H9 (cell line): ENCODE results near the gene CYGB. TPM values are rescaled to one million over a fixed set of nuclear protein-coding genes. Genes with fewer than 3 reads are reported as not detected.

ENCODE experiments used
- DNase-seq: peaks from one replicate; pipeline ENCODE4 v3.0.0-alpha.2; 2017
- H2AFZ ChIP-seq: one replicate; pipeline ENCODE4 v1.6.1; 2013; ENCODE audit warnings: mild to moderate bottlenecking, low read length, control low read depth, moderate library complexity
- H2AK5ac ChIP-seq: 2 replicates; pipeline ENCODE4 v1.6.1; 2013; ENCODE audit warnings: low read length, control low read depth, mixed read lengths; ENCODE audit not compliant: insufficient read length
- H2BK120ac ChIP-seq: one replicate; pipeline ENCODE4 v1.6.1; 2013; ENCODE audit warnings: low read depth, mild to moderate bottlenecking, low read length, control low read depth, inconsistent platforms; ENCODE audit not compliant: poor library complexity, severe bottlenecking
- H2BK12ac ChIP-seq: 2 replicates; pipeline ENCODE4 v1.6.1; 2013; ENCODE audit warnings: low read length, control low read depth, mixed read lengths, low read depth; ENCODE audit not compliant: insufficient read length
- H2BK15ac ChIP-seq: 2 replicates; pipeline ENCODE4 v1.6.1; 2013; ENCODE audit warnings: low read depth, low read length, control low read depth
- H2BK20ac ChIP-seq: one replicate; pipeline ENCODE4 v1.6.1; 2013; ENCODE audit warnings: low read depth, mild to moderate bottlenecking, low read length, control low read depth, inconsistent platforms; ENCODE audit not compliant: poor library complexity, severe bottlenecking
- H2BK5ac ChIP-seq: 2 replicates; pipeline ENCODE4 v1.6.1; 2013; ENCODE audit warnings: low read length, control low read depth, mixed read lengths; ENCODE audit not compliant: insufficient read length
- H3K14ac ChIP-seq: 2 replicates; pipeline ENCODE4 v1.6.1; 2013; ENCODE audit warnings: low read length, control low read depth; ENCODE audit not compliant: insufficient read depth
- H3K18ac ChIP-seq: 2 replicates; pipeline ENCODE4 v1.6.1; 2013; ENCODE audit warnings: low read depth, mild to moderate bottlenecking, mixed read lengths, low read length, control low read depth; ENCODE audit not compliant: insufficient read length
- H3K23ac ChIP-seq: 2 replicates; pipeline ENCODE4 v1.6.1; 2013; ENCODE audit warnings: low read length, control low read depth, mixed read lengths, low read depth; ENCODE audit not compliant: insufficient read length
- H3K23me2 ChIP-seq: 2 replicates; pipeline ENCODE4 v1.6.1; 2013; ENCODE audit warnings: low read depth, mild to moderate bottlenecking, mixed read lengths, low read length, control low read depth; ENCODE audit not compliant: insufficient read length, poor library complexity, severe bottlenecking
- H3K27ac ChIP-seq: 2 replicates; pipeline ENCODE4 v1.5.1; 2013; ENCODE audit warnings: low read length, control low read depth, mixed read lengths, low read depth; ENCODE audit not compliant: insufficient read length
- H3K27me3 ChIP-seq: 2 replicates; pipeline ENCODE4 v1.6.1; 2013; ENCODE audit warnings: low read length, control low read depth, inconsistent platforms; ENCODE audit not compliant: insufficient read depth
- H3K4ac ChIP-seq: 2 replicates; pipeline ENCODE4 v1.6.1; 2013; ENCODE audit warnings: low read depth, mild to moderate bottlenecking, control low read depth, inconsistent platforms, low read length, moderate library complexity
- H3K4me1 ChIP-seq: 2 replicates; pipeline ENCODE4 v1.6.1; 2013; ENCODE audit warnings: low read length, control low read depth, inconsistent platforms; ENCODE audit not compliant: insufficient read depth
- H3K4me2 ChIP-seq: 2 replicates; pipeline ENCODE4 v1.6.1; 2013; ENCODE audit warnings: low read length, control low read depth, mixed read lengths; ENCODE audit not compliant: insufficient read length, insufficient read depth
- H3K56ac ChIP-seq: 2 replicates; pipeline ENCODE4 v1.6.1; 2013; ENCODE audit warnings: low read depth, mild to moderate bottlenecking, mixed read lengths, low read length, control low read depth; ENCODE audit not compliant: insufficient read length
- H3K79me1 ChIP-seq: 2 replicates; pipeline ENCODE4 v1.6.1; 2013; ENCODE audit warnings: low read depth, mild to moderate bottlenecking, moderate library complexity, low read length, control low read depth, inconsistent platforms; ENCODE audit not compliant: insufficient read depth, poor library complexity, severe bottlenecking
- H3K79me2 ChIP-seq: 2 replicates; pipeline ENCODE4 v1.6.1; 2013; ENCODE audit warnings: low read length, control low read depth, inconsistent platforms; ENCODE audit not compliant: insufficient read depth
- H3K9ac ChIP-seq: 2 replicates; pipeline ENCODE4 v1.6.1; 2013; ENCODE audit warnings: low read length, control low read depth, mixed read lengths; ENCODE audit not compliant: insufficient read length; ENCODE audit errors: extremely low read depth
- H3K9me3 ChIP-seq: one replicate; pipeline ENCODE4 v1.6.1; 2013; ENCODE audit warnings: low read depth, low read length, inconsistent platforms; ENCODE audit not compliant: control insufficient read depth
- H3T11ph ChIP-seq: one replicate; pipeline ENCODE4 v1.6.1; 2013; ENCODE audit warnings: mild to moderate bottlenecking, low read length, control low read depth, inconsistent platforms
- H4K20me1 ChIP-seq: one replicate; pipeline ENCODE4 v1.6.1; 2013; ENCODE audit not compliant: control insufficient read depth, insufficient read length, insufficient read depth
- H4K5ac ChIP-seq: 2 replicates; pipeline ENCODE4 v1.6.1; 2013; ENCODE audit warnings: low read depth, mild to moderate bottlenecking, mixed read lengths, low read length, control low read depth; ENCODE audit not compliant: insufficient read length
- H4K8ac ChIP-seq: replicated peaks from 2 replicates; pipeline ENCODE4 v1.6.1; 2013; ENCODE audit warnings: low read length, control low read depth, mixed read lengths, low read depth; ENCODE audit not compliant: insufficient read length
- H4K91ac ChIP-seq: 2 replicates; pipeline ENCODE4 v1.6.1; 2013; ENCODE audit warnings: low read depth, mild to moderate bottlenecking, moderate library complexity, mixed read lengths, low read length, control low read depth; ENCODE audit not compliant: insufficient read length
- H3K27ac Mint-ChIP-seq, 3 experiments: 2 replicates in 2 of 3; 3 replicates in 1 of 3; pipeline ENCODE4 v1.8.0; 2020 to 2021; ENCODE audit warnings: mixed read lengths in 3 of 3, mild to moderate bottlenecking in 1 of 3, moderate library complexity in 1 of 3
- H3K27me3 Mint-ChIP-seq: 2 replicates; pipeline ENCODE4 v1.8.0; 2021; ENCODE audit warnings: low read depth, mild to moderate bottlenecking, moderate library complexity, mixed read lengths
- H3K36me3 Mint-ChIP-seq, 3 experiments: 2 replicates in 2 of 3; 3 replicates in 1 of 3; pipeline ENCODE4 v1.8.0; 2020 to 2021; ENCODE audit warnings: low read depth in 3 of 3, mixed read lengths in 3 of 3; ENCODE audit not compliant: insufficient read depth in 1 of 3
- H3K4me1 Mint-ChIP-seq, 2 experiments: 2 replicates each; pipeline ENCODE4 v1.8.0; 2020; ENCODE audit warnings: mixed read lengths in 2 of 2
- H3K4me3 Mint-ChIP-seq, 2 experiments: 2 replicates in 1 of 2; 3 replicates in 1 of 2; pipeline ENCODE4 v1.8.0; 2020 to 2021; ENCODE audit warnings: mild to moderate bottlenecking in 2 of 2, mixed read lengths in 2 of 2, moderate library complexity in 1 of 2
- H3K9me3 Mint-ChIP-seq, 2 experiments: 2 replicates in 1 of 2; 3 replicates in 1 of 2; pipeline ENCODE4 v1.8.0; 2020; ENCODE audit warnings: mild to moderate bottlenecking in 2 of 2, mixed read lengths in 2 of 2, moderate library complexity in 1 of 2
- WGBS: extraction: QIAGEN DNeasy Blood & Tissue Kit; methylation state at CpG from one replicate; pipeline ENCODE4 v1.1.7; 2013; ENCODE audit warnings: missing lambda C conversion rate, low lambda C conversion rate, mixed read lengths; ENCODE audit not compliant: insufficient read length; ENCODE audit errors: extremely low coverage; 5-methylcytosine and 5-hydroxymethylcytosine counted together
- total RNA-seq: library from RNA; stranded (reverse); gene quantifications from 2 replicates; pipeline ENCODE4 v1.2.1, GENCODE V29; 2021
- TF ChIP-seq, protein P1 (sequence below): fragments of 200-600 bp; sonication (generic); conservative IDR thresholded peaks from 3 replicates; pipeline ENCODE4 v1.8.0; 2021; ENCODE audit warnings: antibody characterized with exemption, mild to moderate bottlenecking

Gene CYGB
- total RNA-seq, 1 experiment from 2014 or later = 2.4 TPM

DNA sequence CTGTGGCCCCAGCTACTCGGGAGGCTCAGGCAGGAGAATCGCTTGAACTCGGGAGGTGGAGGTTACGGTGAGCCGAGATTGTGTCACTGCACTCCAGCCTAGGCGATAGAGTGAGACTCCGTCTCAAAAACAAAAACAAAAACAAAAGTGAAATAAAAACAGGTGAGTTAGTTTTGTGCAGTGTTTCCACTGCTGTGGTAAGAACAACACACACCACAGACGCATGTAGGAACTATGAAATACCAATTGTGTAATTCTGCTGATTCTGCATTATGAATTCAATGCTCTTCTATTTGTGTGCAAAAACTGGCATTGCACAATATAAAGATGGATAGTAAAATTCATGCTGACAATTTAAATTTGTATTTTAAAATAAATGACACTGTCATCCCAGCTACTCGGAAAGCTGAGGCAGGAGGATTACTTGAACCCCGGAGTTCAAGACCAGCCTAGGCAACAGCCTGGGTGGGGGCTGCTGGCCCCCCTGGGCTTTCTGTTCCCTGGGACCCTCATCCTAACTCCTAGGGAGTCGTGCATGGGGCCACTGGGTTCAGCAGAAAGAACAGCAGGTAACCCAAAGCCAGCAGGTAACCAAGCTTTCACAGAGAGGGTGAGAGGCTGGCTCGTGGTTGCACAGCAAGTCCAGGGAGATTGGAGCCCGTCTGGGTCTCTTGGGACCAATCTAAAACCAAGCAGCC is 25.7 kb downstream of the CYGB start:
- Histone ChIP-seq H4K8ac (no peak overlapping the region), H4K5ac (no peak overlapping the region), H3K27ac (no peak overlapping the region), H2BK20ac (no peak overlapping the region), H3K9ac (no peak overlapping the region), H2BK15ac (no peak overlapping the region), H3K9me3 (no peaks in the 10 kb centered on the region), H3K4me2 (no peak overlapping the region), H2BK5ac (no peak overlapping the region), H3K14ac (no peak overlapping the region), H3K27me3 (no peaks in the 10 kb centered on the region), H2AFZ (no peak overlapping the region), H3K23me2 (no peaks in the 10 kb centered on the region), H4K20me1 (no peaks in the 10 kb centered on the region), H4K91ac (no peak overlapping the region), H3T11ph (no peak overlapping the region), H3K23ac (no peak overlapping the region), H3K18ac (no peak overlapping the region), H2BK120ac (no peak overlapping the region), H2AK5ac (no peak overlapping the region), H2BK12ac (no peak overlapping the region), H3K56ac (no peak overlapping the region), H3K4me1 (no peaks in the 10 kb centered on the region), H3K4ac (no peak overlapping the region), H3K79me1 (no peaks in the 10 kb centered on the region), H3K79me2 (no peaks in the 10 kb centered on the region)
- no CpG with 5 or more reads among the region's 13 CpGs for WGBS
- TF ChIP-seq, protein P1, sequence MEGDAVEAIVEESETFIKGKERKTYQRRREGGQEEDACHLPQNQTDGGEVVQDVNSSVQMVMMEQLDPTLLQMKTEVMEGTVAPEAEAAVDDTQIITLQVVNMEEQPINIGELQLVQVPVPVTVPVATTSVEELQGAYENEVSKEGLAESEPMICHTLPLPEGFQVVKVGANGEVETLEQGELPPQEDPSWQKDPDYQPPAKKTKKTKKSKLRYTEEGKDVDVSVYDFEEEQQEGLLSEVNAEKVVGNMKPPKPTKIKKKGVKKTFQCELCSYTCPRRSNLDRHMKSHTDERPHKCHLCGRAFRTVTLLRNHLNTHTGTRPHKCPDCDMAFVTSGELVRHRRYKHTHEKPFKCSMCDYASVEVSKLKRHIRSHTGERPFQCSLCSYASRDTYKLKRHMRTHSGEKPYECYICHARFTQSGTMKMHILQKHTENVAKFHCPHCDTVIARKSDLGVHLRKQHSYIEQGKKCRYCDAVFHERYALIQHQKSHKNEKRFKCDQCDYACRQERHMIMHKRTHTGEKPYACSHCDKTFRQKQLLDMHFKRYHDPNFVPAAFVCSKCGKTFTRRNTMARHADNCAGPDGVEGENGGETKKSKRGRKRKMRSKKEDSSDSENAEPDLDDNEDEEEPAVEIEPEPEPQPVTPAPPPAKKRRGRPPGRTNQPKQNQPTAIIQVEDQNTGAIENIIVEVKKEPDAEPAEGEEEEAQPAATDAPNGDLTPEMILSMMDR = no peak
- H3K4me1 Mint-ChIP-seq = peaks cover 0 to 5% of the 10 kb centered on the region in 2 experiments; a peak in 1 of 4 replicates
- no peaks in the 10 kb centered on the region; a peak in 1 of 5 replicates for H3K9me3 Mint-ChIP-seq
- H3K36me3 Mint-ChIP-seq = no peaks in the 10 kb centered on the region
- no peak overlapping the region for H3K4me3 Mint-ChIP-seq
- peaks cover 28% of the 10 kb centered on the region for H3K27me3 Mint-ChIP-seq
- no peak overlapping the region; a peak in 1 of 7 replicates for H3K27ac Mint-ChIP-seq
- DNase-seq = no peak
